H4 (cell line): Measurements from ENCODE around the gene PARP15. TPM values are rescaled to one million over a fixed set of nuclear protein-coding genes. Genes with fewer than 3 reads are reported as not detected.
A peak's percentile ranks its signal among the peaks of the same experiment; 100 is the strongest.
"Not testable (repeated sequence)": the region's sequence is repeated elsewhere in the genome, so short reads cannot be mapped to it uniquely, and the experiment has no call there.

Source experiments
- DNase-seq: peaks from one replicate; pipeline ENCODE4 v3.0.0-alpha.2; 2015; ENCODE audit warnings: low spot score
- total RNA-seq: library from RNA; depleted of rRNA; stranded (reverse); fragments of >200 nt; shearing (Covaris generic); gene quantifications from 2 replicates; pipeline ENCODE4 v1.2.3, GENCODE V29; 2014; rRNA removed

PARP15 gene
- not detected in 2 replicates for total RNA-seq

GRCh38 chr3:122577409-122578031, at the start of gene PARP15:
PARP15 (plus strand) TSS chr3:122577650; CDS start chr3:122577668, 18 bp downstream.
- DNase-seq: no peak

DNA sequence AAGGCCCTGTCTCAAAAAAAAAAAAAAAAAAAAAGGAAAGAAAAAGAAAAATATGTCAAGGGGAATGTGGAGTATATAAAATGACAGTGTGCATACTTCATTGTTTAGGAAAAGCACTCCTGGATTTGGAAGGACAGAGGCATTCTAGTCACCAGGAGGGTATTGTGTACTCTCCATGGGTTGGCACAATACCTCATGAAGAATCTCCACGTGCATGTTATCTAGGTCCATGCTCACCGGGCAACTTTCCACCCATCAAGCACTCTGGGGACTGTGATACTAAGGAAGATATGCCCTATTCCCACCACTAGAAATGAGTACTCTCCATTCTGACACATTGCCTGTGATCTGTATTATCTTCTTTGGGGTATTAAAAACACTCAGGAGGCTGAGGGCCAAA, 47.3 kb upstream of the PARP15 start:
- DNase-seq: no peak

DNA sequence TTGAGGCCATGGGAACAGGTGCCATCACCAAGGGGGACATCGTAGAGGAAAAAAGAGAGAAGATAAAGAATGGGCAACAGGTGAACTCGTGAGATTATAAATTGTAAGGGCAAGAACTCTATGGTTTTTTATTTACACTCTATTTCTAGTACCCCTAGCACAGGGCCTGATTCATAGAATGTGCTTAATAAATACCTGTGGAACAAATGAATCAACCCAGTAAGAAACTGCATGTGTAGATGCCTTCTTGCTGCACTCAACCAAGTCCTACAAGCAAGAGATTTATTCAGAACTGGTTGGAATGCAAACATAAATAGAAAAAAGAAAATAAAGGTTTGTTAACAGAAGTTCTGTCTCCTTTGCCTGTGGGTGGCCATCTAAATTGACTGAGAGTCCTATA, 44.0 kb upstream of the PARP15 start:
- DNase-seq: no peak

DNA sequence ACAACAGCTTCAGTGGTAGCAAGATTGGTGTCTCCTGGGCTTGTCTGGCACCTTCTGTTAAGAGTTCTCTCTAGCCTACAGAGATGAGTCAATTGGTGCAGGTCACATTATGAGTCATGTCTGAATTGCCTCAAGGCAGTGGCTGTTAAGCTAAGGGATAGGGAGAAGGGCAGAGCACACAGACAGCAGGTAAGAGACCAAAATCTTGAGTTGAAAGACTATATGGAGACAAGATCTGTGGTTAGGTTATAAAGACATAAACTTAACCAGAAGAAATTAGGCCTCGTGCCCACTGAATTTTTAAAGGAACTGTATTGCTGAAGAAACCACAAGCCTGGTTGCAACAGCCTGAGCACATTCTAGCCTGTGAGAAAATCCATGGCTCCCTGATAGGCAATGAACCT, 43.5 kb upstream of the PARP15 start:
- peak; percentile 82 for DNase-seq

DNA sequence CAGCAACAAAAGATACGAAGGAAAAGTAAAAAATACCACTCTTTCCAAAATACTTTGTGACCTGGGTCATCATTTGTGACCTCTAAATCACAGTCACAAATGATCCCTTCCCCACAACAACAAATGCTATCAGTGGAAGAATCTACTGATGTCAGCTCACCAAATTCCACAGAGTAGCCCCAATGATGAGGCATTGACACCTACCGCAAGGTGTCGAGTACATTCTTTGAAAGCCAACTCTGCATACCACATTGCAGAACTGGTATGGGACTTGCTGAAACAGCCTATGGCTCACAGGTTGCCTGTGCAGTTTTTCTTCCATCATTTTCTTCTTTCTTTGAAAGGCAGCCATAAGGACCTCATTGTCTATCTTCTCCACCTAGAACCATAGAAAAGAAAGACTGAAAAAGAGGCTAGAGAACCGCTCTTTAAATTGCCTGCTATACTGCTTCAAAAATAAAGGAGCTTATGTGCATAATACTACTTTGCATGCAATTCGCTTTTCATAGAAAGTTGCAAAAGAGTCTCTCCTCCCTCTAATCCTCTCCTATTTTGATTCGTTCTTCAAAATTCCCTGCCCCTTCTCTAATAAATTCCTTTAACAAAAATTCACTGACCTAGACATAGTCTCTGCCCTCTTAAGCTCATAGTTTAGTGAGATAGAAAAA, 41.4 kb upstream of the PARP15 start:
- no peak for DNase-seq

DNA sequence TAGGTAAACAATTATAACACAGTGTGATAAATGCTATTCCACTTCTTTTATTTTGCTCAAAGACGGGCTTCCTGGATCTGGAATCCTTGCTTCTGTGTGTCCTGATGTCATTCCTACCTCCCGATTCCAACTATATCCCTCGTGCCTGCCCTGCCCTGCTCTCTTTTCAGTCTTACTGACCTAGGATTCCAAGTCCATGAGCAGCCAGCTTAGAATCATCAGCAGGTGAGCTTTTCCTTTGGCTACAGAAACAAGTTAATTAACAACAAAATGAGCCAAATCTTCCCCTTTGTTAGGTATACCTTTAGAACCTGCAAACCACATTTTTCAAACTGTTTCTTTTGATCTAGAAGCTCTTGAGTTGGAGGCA, 40.8 kb upstream of the PARP15 start:
- DNase-seq: no peak

GRCh38 chr3:122538956-122539490, 38.4 kb upstream of the PARP15 start:
- DNase-seq: no peak

DNA sequence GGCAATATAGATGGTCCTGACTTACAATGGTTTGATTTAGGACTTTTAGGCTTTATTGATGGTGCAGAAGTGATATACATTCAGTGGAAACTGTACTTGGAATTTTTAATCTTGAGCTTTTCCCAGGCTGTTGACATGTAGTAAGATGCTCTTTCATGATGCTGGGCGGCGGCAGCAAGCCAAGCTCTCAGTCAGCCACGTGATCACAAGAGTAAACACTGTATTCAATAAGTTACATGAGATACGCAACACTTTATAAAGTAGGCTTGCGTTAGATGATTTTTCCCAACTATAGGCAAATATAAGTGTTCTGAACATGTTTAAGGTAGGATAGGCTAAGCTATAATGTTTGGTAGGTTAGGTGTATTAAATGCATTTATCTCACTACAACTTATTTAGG, 31.3 kb upstream of the PARP15 start:
- no peak for DNase-seq

GRCh38 chr3:122548076-122548475, 29.4 kb upstream of the PARP15 start:
- DNase-seq: no peak

- DNase-seq: no peak
These were observed 28.8 kb upstream of the PARP15 start for GRCh38 chr3:122548619-122549018.

DNA sequence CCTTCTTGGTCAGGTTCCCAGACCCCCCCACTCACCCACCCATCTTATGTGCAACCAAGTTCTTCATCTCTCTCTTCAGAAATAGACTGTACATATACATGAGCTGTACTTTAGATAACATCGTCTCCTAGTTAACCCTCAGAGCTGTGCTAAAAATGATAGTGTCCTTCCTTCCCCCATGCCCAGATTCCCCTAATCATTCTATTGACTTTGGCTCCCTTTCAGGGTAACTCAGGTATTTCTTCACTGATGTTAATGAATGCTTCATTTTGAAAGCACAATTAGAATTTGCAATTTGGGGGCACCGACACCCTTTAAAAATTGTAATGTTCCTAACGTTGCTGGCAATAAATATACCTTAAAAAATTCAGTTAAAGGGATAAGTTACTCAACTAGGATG, 24.3 kb upstream of the PARP15 start:
- DNase-seq: no peak

- no peak for DNase-seq
These were observed 22.0 kb upstream of the PARP15 start for GRCh38 chr3:122555275-122556071.

GRCh38 chr3:122557356-122557755, 20.1 kb upstream of the PARP15 start:
- no peak for DNase-seq

- DNase-seq: no peak
These were observed 18.8 kb upstream of the PARP15 start for GRCh38 chr3:122558605-122559004.

DNA sequence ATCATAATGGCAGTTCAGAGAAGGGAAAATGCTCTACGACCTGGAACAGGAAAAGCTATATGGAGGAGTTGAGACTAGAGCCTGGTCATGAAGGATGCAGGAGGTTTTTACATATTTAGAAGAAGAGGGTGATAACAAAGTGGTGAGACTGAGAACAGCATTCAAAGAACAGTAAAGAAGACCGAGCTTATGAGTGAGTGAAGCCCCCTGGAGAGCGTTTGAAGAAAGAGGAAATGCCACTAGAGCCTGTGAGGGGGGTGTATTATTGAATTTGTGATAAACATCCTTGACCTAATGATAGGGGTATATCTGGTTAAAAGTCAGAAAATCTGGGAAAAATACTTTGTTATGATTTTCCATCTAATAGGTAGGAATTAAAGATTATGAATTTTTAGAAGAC, 17.5 kb upstream of the PARP15 start:
- no peak for DNase-seq

DNA sequence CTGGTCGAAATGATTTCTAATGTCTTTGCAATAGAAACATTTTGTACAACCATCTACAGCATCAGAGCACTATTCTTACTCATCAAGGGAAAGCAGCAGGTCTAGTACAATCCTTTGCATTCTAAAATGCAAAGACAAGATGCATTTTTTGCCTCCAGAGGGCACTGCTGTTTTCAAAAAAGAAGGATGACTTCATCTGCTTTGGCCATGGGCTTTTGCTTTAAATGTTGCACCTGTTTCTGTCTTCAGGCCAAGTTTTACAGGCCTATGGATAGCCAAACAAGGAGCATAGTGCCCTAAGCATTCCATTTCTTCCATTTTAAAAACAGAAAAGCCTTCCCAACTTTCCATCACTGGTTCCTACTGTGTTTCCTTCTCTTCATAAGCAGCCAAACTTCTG, 16.8 kb upstream of the PARP15 start:
- DNase-seq: peak; percentile 58

DNA sequence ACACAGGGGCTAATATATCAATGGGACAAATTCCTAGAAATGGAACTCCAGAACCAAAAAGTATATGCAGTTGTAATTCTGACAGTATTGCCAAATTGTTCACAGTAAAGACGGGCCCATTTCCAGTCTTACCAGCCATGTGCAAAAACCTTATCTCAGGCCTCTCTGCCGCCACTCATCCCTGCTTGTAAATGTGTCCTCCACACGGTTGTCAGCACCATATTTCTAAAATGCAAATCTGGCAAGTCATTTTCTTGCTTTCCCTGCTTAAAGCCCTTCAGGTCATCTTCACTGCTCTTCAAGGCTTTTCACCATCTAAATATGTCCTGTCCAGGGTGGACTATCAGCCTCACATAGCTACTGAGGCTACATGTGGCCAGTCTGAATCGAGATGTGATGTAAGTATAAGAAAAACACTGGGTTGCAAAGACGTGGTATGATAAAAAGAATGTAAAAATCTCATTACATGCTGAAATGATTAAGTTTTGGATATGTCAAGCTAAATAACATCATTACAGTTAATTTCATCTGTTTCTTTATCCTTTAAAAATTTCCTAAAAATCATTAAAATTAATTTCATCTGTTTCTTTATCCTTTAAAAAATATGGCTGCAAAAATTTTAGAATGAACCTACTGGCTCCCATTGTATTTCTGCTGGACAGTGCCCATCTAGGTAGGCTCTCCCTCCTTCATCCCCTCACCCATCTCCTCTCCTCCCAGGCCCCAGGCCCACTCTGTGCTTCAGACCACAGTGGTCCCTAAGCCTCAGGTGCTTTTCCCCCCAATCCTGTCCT, 14.3 kb upstream of the PARP15 start:
- no peak for DNase-seq

- no peak for DNase-seq
These were observed 13.8 kb upstream of the PARP15 start for GRCh38 chr3:122563717-122564025.

- DNase-seq: peak; percentile 88
These were observed 13.1 kb upstream of the PARP15 start, which contains the start of the genes DTX3L and PARP9 for GRCh38 chr3:122564155-122564912. DTX3L (plus strand) TSS chr3:122564338; CDS start chr3:122564427, 89 bp downstream. PARP9 (minus strand) TSS chr3:122564300; CDS start chr3:122559620, 4,680 bp downstream.

GRCh38 chr3:122568131-122568530, 9.3 kb upstream of the PARP15 start:
- DNase-seq: not testable (repeated sequence)

GRCh38 chr3:122568755-122569154, 8.7 kb upstream of the PARP15 start:
- no peak for DNase-seq
